GM19463 (cell line): Measurements from ENCODE around the gene SLC25A45.

Source experiments
- ATAC-seq: cut with Tn5 transposase; IDR thresholded peaks from one replicate; pipeline ENCODE4 v1.9.1; 2021; ENCODE audit warnings: mild to moderate bottlenecking, moderate library complexity; ENCODE audit not compliant: unreplicated experiment

Gene SLC25A45

DNA sequence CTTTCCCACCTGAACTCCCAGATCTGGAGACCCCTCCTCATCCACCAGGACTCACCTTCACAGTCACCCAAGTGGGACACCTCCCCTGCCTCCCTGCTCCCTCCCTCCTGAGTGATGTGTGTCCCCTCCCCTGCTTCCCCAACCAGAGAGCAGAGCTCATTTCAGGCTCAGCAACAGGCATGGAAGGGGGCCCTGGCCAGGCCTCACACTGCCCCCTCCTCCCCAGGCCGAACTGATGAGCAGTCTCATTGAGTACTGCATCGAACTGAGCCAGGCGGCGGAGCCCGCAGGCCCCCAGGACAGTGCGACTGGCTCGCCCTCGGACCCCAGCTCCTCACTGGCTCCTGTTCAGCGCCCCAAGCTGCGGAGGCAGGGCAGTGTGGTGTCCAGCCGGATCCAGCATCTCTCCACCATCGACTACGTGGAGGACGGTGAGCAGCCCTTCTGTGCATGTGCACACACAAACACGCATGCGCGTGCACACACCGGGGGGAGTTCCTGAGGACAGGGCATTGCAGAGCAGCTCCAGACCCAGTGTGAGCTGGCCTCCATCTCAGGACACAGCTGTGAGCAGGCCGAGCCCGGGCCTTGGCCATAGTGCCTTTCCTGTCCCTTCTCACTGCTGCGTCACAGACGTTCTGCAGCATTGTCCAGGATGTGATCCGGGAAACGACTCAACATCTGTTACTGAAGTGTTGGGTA lies 22.3 kb upstream of the SLC25A45 start:
- ATAC-seq: no peak

- ATAC-seq: no peak
Measured at GRCh38 chr11:65404210-65404609, 21.8 kb upstream of the SLC25A45 start.

DNA sequence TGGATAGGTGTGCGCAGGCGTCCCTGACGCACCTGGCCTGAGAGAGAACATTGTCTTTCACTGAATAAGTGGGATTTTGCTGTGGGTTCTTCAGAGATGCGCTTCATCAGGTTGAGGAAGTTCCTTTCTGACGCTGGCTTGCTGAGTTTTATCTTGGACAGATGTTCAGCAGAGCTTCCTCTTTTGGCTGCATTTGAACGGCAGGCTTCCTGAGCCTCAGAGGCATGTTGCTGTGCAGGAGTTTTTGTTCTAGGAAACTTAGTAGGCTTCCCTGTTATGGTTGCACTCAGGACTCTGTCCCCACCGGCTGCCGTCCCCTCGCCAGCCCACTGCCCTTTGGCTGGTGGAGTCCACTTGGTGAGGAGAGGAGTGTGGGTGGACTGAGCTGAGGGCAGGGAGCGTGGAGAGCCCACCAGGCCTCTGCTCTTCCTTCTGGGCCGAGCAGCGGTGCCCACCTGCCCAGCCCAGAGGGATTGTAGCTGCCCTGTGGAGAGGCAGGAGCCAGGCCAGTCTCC lies 21.2 kb upstream of the SLC25A45 start:
- no peak for ATAC-seq

DNA sequence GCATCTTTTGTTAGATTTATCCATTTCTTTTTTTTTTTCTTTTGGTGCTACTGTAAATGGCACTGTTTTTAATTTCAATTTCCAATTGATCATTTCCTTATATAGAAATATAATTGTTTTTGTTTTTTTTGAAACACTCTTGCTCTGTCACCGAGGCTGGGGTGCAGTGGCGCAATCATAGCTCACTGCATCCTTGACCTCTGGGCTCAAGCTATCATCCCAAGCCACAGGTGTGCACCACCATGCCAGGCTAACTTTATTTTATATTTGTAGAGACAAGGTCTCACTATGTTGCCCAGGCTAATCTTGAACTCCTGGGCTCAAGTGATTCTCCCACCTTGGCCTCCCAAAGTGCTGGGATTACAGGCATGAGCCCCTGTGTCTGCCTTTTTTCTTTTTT lies 20.3 kb upstream of the SLC25A45 start:
- ATAC-seq: no peak

DNA sequence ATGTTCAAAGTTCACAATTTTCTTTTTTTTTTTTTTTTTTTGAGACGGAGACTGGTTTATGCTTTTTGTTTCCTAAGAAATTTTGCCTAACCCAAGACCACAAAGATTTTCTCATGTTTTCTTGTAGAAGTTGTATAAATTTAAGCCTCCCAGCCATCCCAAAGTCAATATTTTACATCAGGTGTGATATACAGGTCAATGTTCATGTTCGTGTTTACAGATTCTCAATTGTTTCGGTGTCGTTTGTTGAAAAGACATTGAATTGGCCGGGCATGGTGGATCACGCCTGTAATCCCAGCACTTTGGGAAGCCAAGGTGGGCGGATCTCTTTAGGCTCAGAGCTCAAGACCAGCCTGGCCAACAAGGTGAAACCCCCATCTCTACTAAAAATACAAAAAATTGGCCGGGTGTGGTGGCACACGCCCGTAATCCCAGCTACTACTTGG lies 19.4 kb upstream of the SLC25A45 start:
- ATAC-seq: no peak

- no peak for ATAC-seq
Measured at GRCh38 chr11:65401073-65401802, 18.8 kb upstream of the SLC25A45 start.

DNA sequence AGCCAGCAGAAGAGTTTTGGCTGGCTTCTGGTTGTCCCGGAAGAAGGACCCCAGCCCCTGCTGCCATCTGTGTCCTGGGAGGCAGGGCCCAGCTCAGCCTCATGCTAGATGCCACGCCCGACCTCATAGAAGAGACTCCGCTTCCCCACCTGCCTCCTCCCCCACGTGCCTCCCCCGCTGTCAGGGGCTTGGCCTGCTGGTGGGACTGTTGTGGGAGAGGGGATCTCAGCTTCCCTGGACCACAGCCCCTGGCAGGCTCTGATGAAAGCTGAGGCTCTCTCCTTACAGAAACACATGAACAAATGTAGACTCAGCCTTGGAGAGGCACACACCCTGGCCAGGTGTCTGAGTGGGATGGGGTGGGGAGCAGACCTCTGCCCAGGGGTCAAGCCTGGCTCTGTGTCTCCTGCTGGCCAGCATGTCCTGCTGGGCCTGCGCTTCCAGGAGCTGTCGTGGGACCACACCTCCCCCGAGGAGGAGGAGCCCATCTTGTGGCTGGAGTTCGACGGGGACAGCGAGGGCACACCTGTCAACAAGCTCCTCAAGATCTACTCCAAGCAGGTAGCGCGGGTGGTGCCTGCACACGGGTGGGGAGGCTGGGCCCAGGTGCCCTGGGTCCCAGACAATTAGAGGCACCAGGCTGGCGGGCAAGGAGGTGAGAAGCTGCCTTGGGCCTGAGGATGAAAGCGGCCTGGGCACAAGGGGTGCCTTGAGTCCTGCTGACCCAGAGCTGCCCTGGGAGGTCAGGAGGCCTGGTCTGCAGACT lies 18.0 kb upstream of the SLC25A45 start:
- no peak for ATAC-seq

DNA sequence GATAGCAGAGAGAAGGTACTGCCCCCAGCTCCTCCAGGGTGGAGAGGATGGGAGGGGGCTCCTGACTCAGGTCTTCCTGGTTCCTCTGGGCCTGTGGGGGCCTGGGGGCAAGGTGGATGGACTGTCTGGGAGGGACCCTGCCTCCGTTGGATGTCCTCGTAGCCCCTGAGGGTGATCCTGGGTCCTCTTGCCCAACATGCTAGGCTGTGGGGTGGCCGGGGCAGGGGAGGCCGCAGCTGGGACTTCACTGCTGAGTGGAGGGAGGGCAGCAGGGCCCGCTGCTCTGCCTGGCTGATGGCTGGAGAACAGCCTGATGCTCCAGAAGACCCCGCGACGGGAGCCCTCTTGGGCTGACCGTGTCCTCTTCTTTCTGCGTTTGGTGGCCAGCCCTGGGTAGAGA lies 17.4 kb upstream of the SLC25A45 start:
- no peak for ATAC-seq

DNA sequence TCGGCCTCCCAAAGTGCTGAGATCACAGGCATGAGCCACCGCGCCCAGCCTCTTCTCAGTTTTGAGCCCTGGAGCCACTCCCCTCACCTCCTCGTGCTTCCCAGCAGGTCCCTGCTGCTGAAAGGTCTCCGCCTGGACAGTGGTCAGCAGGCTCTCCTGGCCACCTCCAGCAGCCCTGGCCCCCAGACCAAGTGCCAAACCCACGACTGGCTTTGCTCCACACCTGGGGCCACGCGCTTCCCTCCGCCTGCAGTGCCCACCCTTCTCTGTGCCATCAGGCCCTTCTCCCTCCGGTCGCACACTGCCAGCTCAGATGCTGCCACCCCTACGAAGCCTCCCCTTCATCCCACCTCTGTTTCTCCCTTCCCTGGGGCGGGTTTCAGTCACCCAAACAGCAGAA lies 16.8 kb upstream of the SLC25A45 start:
- ATAC-seq: no peak

- no peak for ATAC-seq
Measured at GRCh38 chr11:65398362-65398910, 16.0 kb upstream of the SLC25A45 start.

DNA sequence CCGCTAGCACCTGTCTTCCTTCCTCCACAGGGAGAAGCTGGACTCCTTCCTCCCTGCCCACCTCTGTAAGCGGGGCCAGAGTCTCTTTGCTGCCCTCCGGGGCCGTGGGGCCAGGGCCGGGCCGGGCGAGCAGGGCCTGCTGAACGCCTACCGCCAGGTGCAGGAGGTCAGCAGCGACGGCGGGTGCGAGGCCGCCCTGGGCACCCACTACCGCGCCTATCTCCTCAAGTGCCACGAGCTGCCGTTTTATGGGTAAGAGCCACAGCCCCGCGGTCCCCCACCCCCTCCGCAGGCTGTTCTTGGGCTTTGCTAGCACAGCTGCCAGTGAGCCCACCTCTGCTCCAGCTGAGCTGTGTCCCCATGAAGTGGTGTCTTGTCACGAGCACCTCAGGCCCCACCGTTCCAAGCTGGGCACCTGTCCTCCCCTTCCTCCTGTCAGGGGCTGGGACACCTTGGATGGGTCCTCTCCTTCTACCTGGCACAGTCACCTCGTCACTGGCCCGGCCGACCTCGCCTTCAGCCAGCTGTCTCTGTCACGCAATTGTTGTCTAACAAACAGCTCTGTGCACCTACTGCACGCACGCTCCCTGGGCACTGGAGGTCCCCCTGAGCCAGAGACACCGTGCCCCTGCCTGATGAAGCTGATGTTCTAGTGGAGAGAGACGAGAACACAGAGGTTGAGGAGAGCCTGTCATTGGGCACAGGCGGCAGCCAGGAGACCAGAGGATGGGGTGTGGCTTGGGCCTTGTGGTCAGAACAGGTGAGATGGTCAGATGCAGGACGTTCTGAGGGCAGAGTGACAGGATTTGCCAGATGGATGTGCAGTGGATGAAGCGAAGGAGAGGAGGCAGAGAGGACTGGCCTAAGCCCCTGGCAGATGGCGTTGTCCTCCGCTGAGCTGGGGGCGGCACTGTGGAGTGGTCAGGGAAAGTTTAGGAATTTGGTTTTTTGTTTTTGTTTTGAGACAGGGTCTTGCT lies 14.6 kb upstream of the SLC25A45 start:
- no peak for ATAC-seq

DNA sequence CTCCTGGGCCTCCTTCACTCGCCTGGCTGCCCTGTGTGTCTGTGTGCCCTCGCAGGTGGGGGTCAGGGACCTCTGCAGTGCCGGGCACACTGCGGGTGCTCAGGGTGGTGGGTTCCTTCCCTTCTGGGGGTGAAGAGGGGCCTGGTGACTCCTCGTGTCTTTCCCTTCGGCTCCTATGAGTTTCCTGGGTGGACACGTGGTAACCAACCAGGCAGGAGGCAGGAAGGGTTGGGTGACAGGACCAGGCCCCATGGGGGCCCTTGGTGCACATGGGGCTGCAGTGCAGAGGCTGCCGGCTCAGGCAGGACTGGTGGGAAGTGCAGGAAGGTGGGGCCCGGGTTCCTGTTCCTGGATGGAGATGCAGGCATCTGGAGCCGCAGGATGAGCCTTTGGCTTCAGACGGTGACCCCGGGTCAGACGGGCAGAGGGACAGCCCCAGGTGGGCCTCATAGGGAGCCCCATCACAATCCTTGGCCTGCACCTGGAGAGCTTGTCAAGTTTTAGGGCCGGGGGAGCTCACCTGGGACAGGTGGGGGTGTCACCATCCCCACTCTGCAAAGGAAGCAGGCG lies 13.6 kb upstream of the SLC25A45 start:
- no peak for ATAC-seq

GRCh38 chr11:65394125-65394536 lies 11.7 kb upstream of the SLC25A45 start:
- ATAC-seq: no peak

GRCh38 chr11:65393513-65394079 lies 11.2 kb upstream of the SLC25A45 start:
- ATAC-seq: no peak

DNA sequence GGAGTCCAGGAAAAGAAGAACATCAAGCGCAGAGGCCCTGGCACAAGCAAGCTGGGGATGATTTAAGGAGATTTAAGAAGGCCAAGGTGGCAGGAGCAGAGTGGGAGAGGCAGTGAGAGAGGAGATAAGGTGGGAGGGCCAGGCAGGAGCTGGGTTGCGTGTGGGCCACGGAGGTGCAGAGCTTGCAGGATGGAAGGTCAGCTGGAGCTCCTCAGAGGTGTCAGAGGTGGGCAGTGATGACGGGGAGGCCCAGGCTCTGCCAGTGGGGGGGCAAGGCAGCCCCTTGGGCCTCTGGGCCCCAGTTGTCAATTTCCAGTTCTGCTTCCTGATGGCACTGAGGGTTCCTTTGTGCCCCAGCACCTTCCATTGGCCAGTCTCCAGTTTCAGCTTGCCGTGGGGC lies 10.5 kb upstream of the SLC25A45 start:
- no peak for ATAC-seq

DNA sequence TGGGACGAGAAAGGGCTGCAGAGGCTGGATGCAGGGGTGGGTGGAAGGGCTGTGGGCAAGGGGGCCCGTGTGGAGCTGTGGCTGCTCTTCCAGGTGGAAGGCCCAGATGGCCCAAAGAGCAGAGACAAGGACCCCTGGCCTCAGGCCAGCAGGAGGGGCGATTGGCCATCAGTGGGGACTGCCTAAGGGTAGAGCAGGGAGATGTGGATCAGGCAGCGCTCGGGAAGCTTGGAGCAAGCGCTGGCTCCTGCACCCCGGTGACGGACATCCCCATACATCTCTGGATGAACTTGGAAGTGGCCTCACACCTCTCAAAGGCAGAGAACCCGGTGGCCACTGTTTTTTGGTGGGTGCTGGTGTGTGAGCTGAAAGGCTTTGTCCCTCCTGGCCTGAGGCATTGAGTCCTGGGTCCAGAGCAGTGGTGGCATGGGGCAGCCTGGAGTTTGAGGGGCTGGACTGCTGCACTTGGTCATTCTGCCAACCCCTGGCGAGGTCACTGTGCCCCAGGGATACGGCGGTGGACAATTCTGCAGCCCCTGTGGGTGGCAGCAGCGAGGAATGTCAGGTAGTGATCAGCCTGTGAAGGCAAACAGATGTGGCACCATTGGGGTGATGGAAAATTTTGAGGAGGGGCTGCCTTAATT lies 9.9 kb upstream of the SLC25A45 start:
- ATAC-seq: no peak

GRCh38 chr11:65390996-65391395 lies 8.6 kb upstream of the SLC25A45 start:
- ATAC-seq: no peak

DNA sequence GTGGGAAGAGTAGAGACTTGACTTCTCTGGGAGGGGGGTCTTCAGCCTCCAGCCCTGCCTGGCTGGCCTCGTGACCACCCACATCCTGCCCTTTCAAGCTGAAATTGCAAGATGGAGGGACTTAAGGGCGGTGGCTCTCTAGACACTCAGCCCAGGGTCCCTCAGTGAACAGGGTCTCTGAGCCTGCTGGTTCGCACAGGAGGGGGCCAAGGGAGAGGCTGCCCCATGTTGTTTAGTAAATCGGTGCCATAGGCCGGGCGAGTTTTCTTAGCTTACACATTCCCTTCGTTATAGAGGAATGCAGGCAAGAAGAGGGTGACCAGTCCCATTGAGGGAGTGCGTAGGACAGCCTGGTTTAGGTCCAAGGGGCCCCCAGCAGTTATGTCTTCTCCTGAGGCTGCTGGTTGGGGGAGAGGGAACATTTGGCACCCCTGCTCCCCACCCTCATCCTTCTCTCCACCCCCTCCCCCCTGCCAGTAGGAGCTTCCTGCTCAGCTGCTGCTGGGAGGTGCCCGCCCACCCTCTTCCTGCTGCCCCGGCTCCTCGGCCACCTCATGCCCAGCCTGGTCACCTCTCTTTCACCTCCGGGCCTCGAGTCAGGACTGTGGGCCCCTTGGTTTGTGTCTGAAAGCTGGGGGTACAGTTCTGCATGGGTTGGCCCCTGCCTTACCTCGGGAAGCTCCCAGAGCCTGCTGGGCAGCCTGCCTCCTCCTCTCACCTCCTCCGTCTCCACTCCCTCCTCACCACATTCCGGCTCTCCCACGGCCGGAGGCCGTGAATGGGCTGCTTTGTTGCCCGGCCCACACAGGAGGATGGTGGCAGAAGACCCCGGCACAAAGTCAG lies 7.9 kb upstream of the SLC25A45 start:
- no peak for ATAC-seq
